T-helper 2 cell treated with Interferon-gamma antibody and Interleukin-4, amounts not matched to agents 5 μg/mL and 100 μg/mL, for 36 hours (primary cell): Measurements from ENCODE around the gene CCT2.
"Not testable (repeated sequence)": the region's sequence is repeated elsewhere in the genome, so short reads cannot be mapped to it uniquely, and the experiment has no call there.

Experiments
- DNase-seq: peaks from one replicate; pipeline ENCODE4 v3.0.0; 2021; ENCODE audit warnings: low spot score
- H3K27ac Mint-ChIP-seq: one replicate; pipeline ENCODE4 v1.8.0; 2021; ENCODE audit warnings: mild to moderate bottlenecking, mixed read lengths
- H3K27me3 Mint-ChIP-seq: one replicate; pipeline ENCODE4 v1.8.0; 2021; ENCODE audit warnings: low read depth, mixed read lengths
- H3K36me3 Mint-ChIP-seq: one replicate; pipeline ENCODE4 v1.8.0; 2021; ENCODE audit warnings: low read depth, mixed read lengths
- H3K4me1 Mint-ChIP-seq: one replicate; pipeline ENCODE4 v1.8.0; 2021; ENCODE audit warnings: low read depth, mixed read lengths
- H3K4me3 Mint-ChIP-seq: one replicate; pipeline ENCODE4 v1.8.0; 2022; ENCODE audit warnings: mild to moderate bottlenecking, moderate library complexity, mixed read lengths
- H3K9me3 Mint-ChIP-seq: one replicate; pipeline ENCODE4 v1.8.0; 2021; ENCODE audit warnings: mixed read lengths

The CCT2 gene

DNA sequence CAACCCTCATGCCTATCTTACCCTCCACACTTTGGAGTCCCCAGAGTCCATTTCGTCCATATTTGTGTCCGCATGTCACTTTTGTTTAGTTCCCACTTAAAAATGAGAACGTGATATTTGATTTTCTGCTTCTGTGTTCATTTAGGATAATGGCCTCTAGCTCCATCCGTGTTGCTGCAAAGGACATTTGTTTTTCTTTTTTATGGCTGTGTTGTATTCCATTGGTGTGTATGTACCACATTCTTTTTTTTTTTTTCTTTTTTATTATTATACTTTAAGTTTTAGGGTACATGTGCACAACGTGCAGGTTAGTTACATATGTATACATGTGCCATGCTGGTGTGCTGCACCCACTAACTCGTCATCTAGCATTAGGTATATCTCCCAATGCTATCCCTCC, 18.3 kb downstream of the CCT2 start:
- not testable (repeated sequence) for H3K4me3 Mint-ChIP-seq, H3K27me3 Mint-ChIP-seq, H3K4me1 Mint-ChIP-seq, H3K27ac Mint-ChIP-seq, DNase-seq, H3K9me3 Mint-ChIP-seq
- H3K36me3 Mint-ChIP-seq: peaks cover 39% of the 10 kb centered on the region

DNA sequence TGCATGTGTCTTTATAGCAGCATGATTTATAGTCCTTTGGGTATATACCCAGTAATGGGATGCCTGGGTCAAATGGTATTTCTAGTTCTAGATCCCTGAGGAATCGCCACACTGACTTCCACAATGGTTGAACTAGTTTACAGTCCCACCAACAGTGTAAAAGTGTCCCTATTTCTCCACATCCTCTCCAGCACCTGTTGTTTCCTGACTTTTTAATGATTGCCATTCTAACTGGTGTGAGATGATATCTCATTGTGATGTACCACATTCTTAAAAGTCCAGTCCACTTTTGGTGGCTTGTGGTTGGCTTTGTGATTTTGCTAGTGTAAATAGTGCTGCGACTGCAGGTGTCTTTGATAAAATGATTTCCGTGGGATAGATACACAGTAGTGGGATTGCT, 19.0 kb downstream of the CCT2 start:
- H3K27me3 Mint-ChIP-seq, DNase-seq, H3K27ac Mint-ChIP-seq, H3K9me3 Mint-ChIP-seq, H3K4me1 Mint-ChIP-seq, H3K4me3 Mint-ChIP-seq: not testable (repeated sequence)
- H3K36me3 Mint-ChIP-seq: peaks cover 34% of the 10 kb centered on the region

DNA sequence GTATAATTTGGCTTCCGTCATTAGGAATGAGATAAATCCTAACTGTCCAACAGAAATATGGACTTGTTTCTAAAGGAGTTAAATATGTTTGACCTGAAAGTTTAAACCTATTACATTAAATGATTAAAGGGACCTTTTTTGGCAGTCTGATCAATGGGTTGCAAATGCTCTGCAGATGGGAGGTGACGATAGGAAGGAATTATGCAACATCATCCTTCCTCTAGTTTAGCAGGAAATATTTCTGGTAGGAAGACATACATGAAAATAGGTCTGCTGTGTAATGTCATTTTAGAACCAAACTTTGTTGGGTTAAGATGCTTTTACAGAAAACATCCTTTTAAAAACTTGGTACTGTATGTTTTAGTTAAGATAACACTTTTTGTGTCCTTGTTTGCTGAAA, 22.9 kb downstream of the CCT2 start:
- H3K27me3 Mint-ChIP-seq: peaks cover 3% of the 10 kb centered on the region
- H3K4me3 Mint-ChIP-seq: no peak overlapping the region
- no peak overlapping the region for H3K27ac Mint-ChIP-seq
- no peaks in the 10 kb centered on the region for H3K4me1 Mint-ChIP-seq
- H3K9me3 Mint-ChIP-seq: no peaks in the 10 kb centered on the region
- peaks cover 5% of the 10 kb centered on the region for H3K36me3 Mint-ChIP-seq
- DNase-seq: no peak

DNA sequence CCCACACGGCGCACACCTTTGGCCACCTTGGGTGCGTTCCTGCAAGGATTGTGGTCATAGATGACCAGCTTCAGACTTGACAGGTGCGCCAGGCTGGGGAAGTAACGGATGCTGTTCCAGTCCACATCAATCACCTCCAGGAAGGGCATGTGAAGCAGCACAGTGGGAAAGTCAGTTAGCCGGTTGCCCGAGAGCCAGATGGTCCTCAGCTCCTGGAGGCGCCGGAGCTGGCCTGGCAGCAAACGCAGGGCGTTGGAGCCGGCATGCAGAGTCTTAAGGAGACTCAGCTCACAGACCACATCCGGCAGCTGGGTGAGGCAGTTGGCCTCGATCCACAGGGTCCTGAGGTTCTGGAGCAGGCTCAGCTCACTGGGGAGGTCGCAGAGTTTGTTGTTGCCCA, 24.9 kb downstream of the CCT2 start:
- Mint-ChIP-seq H3K4me1 (no peaks in the 10 kb centered on the region), H3K4me3 (no peak overlapping the region), H3K9me3 (no peaks in the 10 kb centered on the region), H3K27me3 (peaks cover 5% of the 10 kb centered on the region), H3K36me3 (no peaks in the 10 kb centered on the region), H3K27ac (no peak overlapping the region)
- no peak for DNase-seq

DNA sequence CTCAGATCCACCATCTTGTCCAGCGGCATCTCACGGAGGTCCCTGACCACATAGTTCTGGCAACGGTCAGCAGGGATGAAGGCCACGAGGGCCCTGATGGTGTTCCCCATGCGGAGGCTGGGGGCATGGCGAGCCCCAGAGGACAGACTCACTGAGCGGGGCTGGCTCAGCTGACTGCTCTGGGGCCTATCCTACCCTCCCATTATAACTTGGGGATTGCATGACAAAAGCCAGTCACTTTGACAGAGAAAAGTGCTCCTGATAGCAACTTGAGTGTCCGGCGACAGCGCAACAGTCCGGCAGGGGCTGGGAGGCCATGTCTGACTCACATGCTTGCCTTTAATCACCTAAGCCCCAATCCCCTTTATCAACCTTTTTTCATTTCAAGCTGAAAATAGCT, 25.5 kb downstream of the CCT2 start, which contains the start of gene LRRC10:
Gene LRRC10, minus strand, starts transcription at position 179 of the 400 bp plus-strand sequence. Its CDS starts 69 bp downstream, at position 110.
- DNase-seq: no peak
- no peaks in the 10 kb centered on the region for H3K9me3 Mint-ChIP-seq
- no peak within 1 kb of the TSS for H3K27ac Mint-ChIP-seq
- H3K4me1 Mint-ChIP-seq: no peaks in the 10 kb centered on the region
- peaks cover 5% of the 10 kb centered on the region for H3K27me3 Mint-ChIP-seq
- H3K4me3 Mint-ChIP-seq: no peak within 1 kb of the TSS
- no peaks in the 10 kb centered on the region for H3K36me3 Mint-ChIP-seq

DNA sequence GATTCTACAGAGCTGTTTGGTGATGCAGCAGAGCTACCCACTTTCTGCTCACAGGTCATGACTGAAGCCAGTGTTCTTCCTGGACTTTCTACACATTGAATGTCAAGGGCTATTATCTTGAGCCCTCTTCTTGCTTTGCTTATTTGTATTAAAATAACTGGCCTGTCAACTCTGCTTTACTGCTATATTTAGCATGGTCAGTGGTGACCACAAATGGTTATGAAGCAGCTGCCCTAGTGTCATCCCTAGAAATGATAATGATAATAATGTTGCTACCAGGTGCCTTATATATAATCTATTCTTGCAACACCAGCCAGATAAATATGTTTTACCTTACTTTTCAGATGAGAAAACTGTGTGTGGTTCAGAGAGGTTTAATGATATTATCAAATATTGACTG, 28.1 kb downstream of the CCT2 start:
- Mint-ChIP-seq H3K27ac (no peak overlapping the region), H3K9me3 (no peaks in the 10 kb centered on the region), H3K4me1 (no peaks in the 10 kb centered on the region), H3K4me3 (no peak overlapping the region), H3K27me3 (peaks cover 5% of the 10 kb centered on the region), H3K36me3 (no peaks in the 10 kb centered on the region)
- DNase-seq: no peak

DNA sequence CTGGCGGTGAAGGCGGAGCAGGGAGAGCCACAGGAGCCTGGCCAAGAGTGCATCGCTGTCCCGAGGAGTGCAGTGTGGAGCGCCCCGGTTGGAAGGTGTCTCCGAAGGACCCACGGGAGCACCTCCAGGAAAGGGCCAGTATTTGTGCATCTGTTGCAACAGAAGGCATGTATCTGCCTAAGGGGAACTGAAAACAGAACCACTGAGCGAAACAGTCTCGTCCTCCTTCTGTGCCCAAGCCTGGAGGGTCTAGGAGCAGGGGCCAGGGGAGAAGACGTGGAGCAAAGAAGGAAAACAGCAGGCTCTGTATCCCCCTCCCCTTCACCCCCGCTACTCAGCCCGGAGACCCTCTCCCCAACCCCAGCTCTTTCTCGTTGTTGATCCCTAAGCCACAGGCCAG, 30.8 kb downstream of the CCT2 start:
- Mint-ChIP-seq H3K27ac (no peak overlapping the region), H3K4me3 (no peak overlapping the region), H3K36me3 (no peaks in the 10 kb centered on the region), H3K4me1 (no peaks in the 10 kb centered on the region), H3K9me3 (no peaks in the 10 kb centered on the region), H3K27me3 (peaks cover 8% of the 10 kb centered on the region)
- DNase-seq: no peak

DNA sequence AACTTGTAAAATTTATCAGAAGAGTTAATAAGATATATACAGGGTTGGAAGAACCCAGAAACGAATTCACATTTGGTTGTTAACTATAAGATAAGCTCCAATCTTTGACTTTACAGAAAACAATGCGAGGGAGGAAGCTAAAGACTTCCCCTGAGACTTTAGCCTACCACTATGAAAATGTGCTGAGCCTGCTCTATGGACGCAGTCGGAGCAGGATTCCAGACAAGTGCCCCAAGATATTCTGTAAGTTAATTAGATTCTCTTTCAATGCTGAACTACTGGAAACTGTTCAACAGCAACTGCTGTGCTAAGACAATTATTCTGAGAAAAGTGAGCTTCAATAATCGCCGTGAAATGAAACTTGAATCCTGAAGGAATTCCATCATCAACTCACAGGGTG, 33.8 kb downstream of the CCT2 start:
- no peak for DNase-seq
- H3K27ac Mint-ChIP-seq: no peak overlapping the region
- peaks cover 3% of the 10 kb centered on the region for H3K27me3 Mint-ChIP-seq
- H3K4me1 Mint-ChIP-seq: no peaks in the 10 kb centered on the region
- H3K36me3 Mint-ChIP-seq: no peaks in the 10 kb centered on the region
- no peaks in the 10 kb centered on the region for H3K9me3 Mint-ChIP-seq
- no peak overlapping the region for H3K4me3 Mint-ChIP-seq

DNA sequence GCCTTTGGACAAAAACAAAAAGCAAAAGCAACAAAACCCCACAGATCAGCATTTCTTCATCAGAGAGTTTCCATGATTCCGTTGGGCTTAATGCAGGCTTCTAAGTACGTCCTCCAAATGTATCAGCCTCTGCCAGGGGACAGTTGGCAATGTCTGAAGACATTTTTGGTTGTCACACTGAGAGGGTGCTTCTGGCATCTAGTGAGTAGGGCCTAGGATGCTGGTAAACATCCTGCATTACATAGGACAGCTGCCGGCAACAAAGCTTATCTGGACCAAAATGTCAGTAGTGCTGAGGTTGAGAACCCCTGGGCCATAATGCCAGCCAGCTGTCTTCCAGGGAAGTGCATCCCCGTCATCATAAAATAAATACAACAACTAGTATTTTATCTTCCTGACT, 34.8 kb downstream of the CCT2 start:
- H3K9me3 Mint-ChIP-seq: no peaks in the 10 kb centered on the region
- no peaks in the 10 kb centered on the region for H3K4me1 Mint-ChIP-seq
- no peak overlapping the region for H3K4me3 Mint-ChIP-seq
- no peak overlapping the region for H3K27ac Mint-ChIP-seq
- no peak for DNase-seq
- H3K36me3 Mint-ChIP-seq: no peaks in the 10 kb centered on the region
- H3K27me3 Mint-ChIP-seq: peaks cover 3% of the 10 kb centered on the region

DNA sequence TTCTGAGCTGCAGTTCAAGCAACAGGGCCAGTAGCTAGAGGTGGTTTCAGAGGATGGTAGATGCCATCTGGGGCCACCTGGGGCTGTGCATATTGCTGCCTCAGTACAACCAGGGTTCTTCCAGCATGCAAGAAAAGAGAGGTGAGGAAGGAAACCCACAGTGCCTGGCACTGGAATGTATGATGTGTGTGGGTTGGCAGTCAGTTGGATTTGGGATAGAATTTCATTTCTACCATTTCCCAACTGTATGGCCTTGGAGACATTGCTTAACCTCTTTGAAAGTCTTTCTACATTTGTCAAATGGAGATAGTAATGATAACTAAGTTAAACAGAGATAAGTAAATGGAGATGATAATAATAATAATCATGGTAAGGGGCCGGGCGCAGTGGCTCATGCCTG, 35.7 kb downstream of the CCT2 start:
- Mint-ChIP-seq H3K27ac (no peak overlapping the region), H3K36me3 (no peaks in the 10 kb centered on the region), H3K9me3 (no peaks in the 10 kb centered on the region), H3K4me1 (no peaks in the 10 kb centered on the region), H3K4me3 (no peak overlapping the region), H3K27me3 (peaks cover 3% of the 10 kb centered on the region)
- DNase-seq: no peak

DNA sequence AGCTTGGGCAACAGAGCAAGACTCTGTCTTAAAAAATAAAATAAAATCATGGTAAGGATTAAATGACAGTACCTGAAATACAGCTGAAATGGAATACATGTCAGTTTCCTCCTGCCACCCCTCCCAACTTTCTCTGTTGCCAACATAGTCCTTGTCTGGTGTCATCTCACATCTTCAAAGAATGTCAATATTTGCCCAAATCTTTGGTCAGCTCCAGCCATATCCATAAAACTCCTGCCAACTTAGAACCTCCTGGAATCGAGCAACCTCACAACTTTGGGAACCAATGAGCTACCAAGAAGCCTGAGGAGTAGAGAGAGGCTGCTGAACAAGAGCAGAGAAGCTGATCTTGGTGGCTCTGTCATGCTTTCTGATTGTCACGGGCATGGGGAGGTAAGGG, 36.3 kb downstream of the CCT2 start:
- no peaks in the 10 kb centered on the region for H3K4me1 Mint-ChIP-seq
- H3K36me3 Mint-ChIP-seq: no peaks in the 10 kb centered on the region
- H3K27me3 Mint-ChIP-seq: peaks cover 3% of the 10 kb centered on the region
- no peak overlapping the region for H3K4me3 Mint-ChIP-seq
- DNase-seq: no peak
- H3K9me3 Mint-ChIP-seq: no peaks in the 10 kb centered on the region
- no peak overlapping the region for H3K27ac Mint-ChIP-seq

DNA sequence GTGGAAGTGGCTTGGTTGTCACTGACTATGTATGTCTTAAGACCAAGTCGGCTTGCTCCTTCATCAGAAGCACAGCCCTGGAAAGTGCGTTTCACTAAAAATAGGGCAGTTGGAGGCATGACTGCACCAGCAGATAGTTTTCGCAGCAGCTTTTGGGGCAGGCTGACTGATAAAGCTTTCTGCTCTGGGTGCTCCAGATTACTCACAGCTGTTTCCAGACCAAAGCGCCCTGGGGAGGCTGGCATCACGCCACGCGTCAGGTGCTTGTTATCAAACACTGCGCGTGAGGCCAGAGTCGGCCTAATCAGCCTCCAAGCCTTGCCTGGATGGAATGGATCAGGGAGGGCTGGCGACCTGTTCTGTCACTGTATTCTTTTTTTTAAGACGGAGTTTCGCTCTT, 38.7 kb downstream of the CCT2 start:
- no peak for DNase-seq
- Mint-ChIP-seq H3K9me3 (no peaks in the 10 kb centered on the region), H3K4me1 (no peaks in the 10 kb centered on the region), H3K4me3 (no peak overlapping the region), H3K36me3 (no peaks in the 10 kb centered on the region), H3K27me3 (no peaks in the 10 kb centered on the region), H3K27ac (no peak overlapping the region)

DNA sequence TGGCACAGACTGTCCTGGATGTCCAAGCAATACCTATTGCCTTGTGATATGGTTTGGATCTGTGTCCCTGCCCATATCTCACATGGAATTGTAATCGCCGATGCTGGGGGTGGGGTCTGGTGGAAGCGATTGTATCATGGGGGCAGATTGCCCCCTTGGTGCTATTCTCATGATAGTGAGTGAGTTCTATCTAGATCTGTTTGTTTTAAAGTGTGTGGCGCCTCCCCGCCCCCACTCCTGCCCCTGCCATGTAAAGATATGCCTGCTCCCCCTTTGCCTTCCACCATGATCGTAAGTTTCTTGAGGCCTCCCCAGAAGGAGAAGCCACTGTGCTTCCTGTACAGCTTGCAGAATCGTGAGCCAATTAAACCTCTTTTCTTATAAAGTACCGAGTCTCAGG, 42.2 kb downstream of the CCT2 start:
- H3K4me1 Mint-ChIP-seq: no peaks in the 10 kb centered on the region
- H3K4me3 Mint-ChIP-seq: no peak overlapping the region
- H3K27ac Mint-ChIP-seq: no peak overlapping the region
- H3K9me3 Mint-ChIP-seq: no peaks in the 10 kb centered on the region
- DNase-seq: no peak
- no peaks in the 10 kb centered on the region for H3K27me3 Mint-ChIP-seq
- H3K36me3 Mint-ChIP-seq: no peaks in the 10 kb centered on the region

DNA sequence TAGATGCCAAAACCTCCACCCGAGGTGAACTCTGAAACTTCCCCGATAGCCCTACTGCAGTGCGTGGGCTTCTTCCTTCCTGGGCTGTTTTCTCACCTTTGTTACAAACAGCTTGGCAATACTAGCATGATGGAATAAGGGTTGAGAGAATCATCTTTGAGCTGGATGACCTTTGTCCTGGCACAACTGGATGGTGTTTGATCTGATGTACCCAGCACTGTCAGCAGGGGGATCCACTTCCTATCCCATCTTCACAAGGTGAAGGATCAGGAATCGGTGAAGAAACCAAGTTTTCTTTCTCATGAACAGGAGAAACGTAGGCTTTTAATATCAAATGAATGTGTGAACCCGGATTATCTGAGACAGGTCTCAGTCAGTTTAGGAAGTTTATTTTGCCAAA, 44.9 kb downstream of the CCT2 start:
- Mint-ChIP-seq H3K27me3 (no peaks in the 10 kb centered on the region), H3K36me3 (no peaks in the 10 kb centered on the region), H3K27ac (no peak overlapping the region), H3K4me1 (no peaks in the 10 kb centered on the region), H3K4me3 (no peak overlapping the region), H3K9me3 (no peaks in the 10 kb centered on the region)
- DNase-seq: no peak

DNA sequence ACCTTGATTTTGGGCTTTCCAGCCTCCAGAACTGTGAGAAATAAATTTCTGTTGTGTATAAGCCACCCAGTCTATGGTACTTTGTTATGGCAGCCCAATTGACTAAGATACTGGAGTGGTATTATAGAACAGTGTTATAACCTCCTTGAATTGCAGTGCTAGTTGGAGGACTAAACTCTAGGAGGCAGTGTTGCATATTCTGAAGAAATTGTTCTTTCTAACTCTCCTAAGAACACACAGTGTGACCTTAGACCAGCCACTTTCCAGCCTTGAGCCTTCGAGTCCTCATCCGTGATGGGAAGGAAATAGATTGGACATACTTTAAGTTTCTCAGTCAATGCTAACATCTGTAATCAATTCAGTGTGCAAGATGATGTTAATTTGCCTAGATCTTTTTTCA, 47.8 kb downstream of the CCT2 start:
- Mint-ChIP-seq H3K27me3 (peaks cover 2% of the 10 kb centered on the region), H3K4me3 (no peak overlapping the region), H3K4me1 (no peaks in the 10 kb centered on the region), H3K36me3 (no peaks in the 10 kb centered on the region), H3K27ac (no peak overlapping the region), H3K9me3 (no peaks in the 10 kb centered on the region)
- DNase-seq: no peak
